ENCODE data around the gene TMEM131.
"Not testable (repeated sequence)": the region's sequence is repeated elsewhere in the genome, so short reads cannot be mapped to it uniquely, and the experiment has no call there.

The TMEM131 gene

DNA sequence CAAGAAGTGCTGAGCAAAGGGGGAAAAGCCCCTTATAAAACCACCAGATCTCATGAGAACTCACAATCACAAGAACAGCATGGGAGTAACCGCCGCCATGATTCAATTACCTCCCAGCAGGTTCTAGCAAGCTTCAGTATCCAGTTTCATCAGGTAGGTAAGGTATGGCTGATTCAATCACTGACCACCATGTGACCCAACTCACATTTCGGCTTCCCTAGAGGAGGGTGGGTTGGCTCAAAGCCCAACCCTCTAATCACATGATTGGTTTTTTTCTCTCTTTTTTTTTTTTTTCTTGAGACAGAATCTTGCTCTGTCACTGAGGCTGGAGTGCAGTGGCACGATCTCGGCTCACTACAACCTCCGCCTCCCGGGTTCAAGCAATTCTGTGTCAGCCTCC, 78.1 kb downstream of the TMEM131 start:
- DNase-seq, result not testable (repeated sequence)

DNA sequence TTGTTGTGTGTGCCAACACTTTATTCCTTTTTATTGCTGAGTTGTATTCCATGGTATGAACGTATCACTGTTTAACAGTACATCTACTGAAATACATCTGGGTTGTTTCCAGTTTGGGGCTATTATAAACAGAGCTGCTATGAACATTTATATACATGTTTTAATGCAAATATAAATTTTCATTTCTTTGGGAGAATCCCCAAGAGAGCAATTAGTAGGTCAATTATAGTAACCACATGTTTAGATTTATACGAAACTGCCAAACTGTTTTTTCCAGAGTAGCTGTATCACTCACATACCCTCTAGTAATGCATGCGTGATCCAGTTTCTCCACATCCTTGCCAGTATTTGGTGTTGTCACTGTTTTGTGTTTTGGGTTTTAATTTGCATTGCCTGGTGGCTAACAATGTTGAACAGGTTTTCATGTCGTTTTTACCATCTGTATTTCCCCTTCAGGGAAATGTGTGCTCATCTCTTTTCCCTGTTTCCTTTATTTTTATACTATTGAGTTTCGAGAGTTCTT, 81.0 kb downstream of the TMEM131 start:
- no peak for DNase-seq

DNA sequence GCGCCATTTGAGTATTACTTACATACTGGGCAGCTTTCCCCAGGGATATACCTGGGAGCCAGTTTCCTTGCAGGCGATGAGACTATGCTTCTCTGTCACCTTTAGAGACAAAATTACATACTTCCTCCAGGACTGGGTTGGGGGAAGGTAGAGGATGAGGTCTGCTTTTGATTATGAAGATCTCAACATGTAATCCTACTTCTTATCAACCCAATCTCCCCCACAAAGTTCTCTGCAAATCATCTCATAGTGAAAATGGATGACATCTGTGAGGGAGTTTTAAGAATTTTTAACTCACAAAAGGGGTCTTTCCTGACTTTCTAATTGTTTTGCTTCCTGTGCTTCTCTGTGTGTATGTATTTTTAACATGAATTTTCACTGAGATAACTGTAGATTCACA, 81.9 kb downstream of the TMEM131 start:
- DNase-seq, result no peak

DNA sequence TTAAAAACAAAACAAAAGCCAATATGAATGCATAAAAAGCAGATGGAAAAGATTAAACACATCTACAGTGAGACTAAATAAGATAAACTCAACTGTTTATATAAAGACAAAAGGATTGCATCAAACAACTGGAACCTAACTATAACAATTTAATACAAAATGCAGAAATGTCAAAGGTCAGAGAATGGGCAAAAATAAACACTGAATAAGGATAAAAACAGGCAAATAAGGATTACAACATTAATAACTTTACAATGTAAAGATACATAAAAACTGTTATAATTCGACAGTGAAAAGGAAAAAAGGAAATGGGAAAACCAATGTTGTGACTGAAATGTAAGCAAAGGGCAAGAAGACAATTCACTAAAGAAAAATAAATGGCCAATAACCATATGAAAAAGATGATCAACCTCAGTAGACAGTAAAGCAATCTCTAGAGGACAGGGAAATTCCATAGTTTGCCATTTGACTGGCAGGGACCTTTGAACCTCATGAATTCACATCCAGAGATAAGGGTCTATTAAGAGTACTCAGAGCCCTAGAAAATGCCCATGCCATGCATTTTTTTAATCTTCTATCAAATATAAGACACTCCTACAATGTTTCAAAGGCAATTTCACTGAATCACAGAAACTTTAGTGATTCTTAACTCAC, 83.7 kb downstream of the TMEM131 start:
- no peak for DNase-seq

DNA sequence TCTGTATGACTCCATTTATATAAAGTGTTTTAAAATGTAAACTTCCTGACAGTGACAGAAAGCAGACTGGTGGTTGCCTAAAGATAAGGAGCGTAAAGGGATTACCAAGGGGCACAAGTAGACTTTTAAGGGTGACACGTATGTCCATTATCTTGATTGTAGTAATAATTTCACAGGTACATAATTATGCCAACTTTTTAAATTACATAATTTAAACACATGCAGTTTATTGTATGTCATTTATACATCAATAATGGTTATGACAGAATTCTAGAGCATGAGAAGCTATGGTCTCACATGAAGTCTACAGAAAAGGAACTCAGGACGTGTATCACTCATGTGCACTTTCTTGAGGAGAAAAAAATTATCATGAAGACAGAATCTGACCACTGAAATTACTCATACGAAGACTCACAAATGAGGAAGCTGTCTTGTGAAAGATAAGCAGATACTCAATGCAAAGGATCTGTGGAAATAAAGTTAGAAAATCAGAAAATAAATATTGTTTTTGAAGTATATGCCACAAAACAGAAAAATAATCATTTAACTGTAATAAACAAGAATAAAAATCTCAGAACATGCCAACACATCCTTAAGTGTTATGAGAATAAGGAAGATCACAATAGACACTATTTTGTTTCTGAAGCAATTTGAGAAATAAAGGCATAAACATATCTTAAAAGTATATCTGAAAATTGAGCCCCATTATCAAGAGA, 84.4 kb downstream of the TMEM131 start:
- DNase-seq, result no peak

DNA sequence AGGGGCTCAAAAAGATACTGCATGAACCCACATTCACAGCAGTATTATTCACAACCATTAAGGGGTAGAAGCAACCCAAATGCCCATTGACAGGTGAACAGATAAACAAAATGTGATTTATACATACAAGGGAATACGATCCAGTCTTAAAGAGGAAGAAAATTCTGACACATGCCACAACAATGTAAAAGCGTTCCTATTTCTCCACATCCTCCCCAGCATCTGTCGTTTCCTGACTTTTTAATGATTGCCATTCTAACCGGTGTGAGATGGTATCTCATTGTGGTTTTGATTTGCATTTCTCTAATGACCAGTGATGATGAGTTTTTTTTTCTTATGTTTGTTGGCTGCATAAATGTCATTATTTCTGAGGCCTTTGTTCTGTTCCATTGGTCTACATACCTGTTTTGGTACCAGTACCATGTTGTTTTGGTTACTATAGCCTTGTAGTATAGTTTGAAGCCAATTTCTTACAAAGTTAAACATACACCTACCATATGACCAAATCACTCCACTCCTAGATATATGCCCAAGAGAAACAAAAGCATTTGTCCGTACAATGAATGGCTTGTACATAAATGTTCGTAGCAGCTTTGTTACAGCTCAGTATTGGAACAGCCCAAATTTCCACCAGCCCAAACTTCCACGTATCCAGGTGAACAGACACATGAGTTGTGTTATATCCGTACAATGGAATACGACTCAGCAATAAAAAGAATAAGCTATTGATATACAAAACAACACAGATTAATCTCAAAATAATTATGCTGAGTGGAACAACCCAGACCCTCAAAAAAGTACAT, 85.1 kb downstream of the TMEM131 start:
- DNase-seq, result no peak

DNA sequence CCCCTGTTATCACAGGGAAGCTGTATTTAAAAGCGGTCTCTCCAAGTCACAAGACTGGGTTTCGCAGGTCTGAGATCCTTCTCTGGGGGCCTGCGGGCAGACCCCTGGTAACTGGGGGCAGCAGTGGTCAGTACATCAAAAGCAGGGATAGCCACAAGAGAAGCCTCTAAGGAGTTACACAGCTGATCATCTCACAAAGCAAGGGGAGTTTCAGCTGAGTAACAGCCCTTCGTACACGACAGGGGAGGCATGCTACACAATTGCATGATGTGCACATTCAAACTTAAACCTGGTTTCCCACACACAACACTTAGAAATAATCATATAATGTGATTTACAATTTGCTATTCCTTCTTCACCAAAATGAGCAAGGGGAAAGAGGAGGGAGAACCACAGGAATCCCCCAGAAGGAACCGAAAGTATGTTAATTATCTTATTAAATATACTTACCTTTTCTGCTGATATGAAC, 87.5 kb downstream of the TMEM131 start:
- no peak for DNase-seq

DNA sequence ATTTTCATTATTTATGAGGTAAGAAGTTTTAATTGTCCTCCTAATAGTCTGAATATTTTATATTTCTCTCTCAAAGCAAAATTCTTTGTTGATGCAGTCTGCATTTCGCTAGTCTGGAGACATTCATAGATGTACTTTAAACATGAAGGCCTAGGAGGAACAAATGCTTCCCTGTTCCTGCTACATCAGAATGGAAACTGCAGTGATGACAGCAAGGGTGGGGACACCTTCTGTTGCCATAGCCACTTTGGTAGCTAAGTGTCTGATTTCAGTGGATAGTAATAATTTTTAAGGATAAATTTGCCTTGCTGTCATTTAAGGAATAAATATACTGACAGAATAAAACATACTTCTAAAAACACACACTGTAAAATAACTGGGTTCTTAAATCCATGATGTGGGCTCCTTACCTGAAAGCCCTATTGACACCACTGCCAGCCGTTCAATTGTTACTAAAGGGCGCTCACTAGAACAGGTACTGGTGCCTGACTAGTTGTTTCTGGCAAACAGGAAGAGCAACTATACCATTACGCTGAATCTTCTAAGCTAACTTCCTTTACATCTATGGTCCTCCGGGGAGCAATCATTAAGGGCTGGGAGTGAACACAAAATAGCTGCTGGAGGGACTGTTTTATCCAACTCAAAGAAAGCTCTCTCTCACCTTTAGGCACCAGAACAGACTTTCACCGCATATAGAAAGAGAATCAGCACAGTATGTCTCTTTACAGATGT, 88.2 kb downstream of the TMEM131 start:
- no peak for DNase-seq

DNA sequence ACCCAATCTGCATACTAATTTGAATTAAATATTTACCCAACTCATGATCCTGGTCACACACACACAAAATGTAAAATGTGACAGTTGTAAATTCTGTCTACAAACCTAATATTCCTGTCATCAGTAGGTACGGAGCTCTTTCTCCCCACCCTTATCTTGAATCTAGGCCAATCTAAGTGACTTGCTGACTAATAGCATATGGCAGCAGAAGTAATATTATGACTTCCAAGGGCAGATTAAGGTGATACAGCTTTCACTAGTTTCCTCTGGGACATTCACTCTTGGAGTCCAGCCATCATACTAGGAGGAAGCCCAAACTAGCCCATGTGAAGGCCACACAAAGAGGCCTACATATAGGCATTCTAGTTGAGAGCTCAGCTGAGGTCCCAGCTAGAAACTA, 89.4 kb downstream of the TMEM131 start:
- DNase-seq, result no peak

DNA sequence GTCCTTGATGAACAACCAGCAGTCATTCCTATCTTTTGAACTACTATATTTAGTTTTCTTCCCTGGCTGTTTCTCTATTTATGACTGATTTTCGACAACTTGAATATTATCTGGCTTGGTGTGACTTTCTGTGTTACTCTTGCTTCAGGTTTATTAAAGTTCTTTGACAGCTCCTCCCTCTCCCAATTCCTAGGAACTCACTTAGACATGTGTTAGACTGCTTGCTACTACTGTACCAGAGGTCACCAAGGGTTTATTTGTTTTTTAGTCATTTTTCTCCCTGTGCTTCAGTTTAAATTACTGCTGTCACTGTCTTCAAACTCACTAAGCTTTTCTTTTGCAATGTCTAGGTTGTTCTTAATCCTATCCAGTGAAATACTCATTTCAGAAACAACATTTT, 90.5 kb downstream of the TMEM131 start:
- DNase-seq, result no peak

DNA sequence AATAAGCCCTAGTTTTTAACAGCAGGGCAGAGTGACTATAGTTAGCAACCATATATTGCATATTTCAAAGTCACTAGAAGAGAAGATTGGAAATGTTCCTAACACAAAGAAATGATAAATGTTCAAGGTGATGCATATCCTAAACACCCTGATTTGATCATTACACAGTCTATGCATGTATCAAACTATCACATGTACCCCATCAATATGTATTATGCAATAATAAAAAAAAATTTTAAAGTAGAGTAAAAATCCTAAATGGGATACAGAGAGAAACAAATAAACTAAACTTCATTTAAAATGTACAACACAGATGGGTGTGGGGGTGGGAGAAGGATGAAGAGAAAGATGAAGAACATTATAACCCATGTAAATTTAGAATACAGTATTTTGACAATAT, 93.9 kb downstream of the TMEM131 start:
- no peak for DNase-seq

DNA sequence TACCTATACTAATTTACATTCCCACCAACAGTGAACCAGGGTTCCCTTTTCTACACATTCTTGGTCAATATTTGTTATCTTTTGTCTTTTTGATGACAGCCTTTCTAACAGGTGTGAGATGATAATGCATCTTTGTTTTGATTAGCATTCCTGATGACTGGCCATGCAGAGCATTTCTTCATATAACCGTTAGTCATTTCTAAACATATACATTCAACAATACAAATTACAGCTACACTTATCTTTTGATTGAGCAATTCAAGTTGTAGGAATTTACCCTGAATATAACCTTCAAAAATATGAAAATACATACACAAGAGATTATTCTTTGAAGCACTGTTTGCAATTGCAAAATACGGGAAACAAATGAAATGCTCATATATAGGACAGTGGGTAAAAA, 94.9 kb downstream of the TMEM131 start:
- no peak for DNase-seq

DNA sequence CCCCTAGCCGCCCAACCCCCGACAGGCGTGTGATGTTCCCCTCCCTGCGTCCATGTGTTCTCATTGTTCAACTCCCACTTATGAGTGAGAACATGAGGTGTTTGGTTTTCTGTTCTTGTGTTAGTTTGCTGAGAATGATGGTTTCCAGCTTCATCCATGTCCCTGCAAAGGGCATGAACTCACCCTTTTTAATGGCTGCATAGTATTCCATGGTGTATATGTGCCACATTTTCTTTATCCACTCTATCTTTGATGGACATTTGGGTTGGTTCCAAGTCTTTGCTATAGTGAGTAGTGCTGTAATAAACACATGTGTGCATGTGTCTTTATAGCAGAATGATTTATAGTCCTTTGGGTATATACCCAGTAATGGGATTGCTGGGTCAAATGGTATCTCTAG, 102.7 kb downstream of the TMEM131 start:
- DNase-seq, result not testable (repeated sequence)

DNA sequence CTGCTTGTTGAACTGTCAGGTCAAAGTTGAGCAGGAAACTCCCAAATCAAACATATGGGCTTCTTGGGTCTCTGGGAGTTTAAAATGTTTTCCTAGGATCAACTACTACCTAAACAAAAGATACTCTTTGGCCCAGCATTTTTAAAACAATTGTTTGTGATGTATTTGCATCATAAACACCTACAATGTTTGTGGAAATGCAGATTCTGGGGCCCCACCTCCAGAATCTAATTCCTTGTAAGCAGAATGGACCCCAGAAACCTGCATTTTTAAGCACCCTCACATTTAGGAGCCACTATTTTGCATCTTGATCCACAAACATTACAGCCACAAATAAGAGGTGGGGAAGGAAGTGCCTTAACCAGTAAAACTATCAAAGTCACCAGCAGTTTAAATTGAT, 104.1 kb downstream of the TMEM131 start:
- no peak for DNase-seq

DNA sequence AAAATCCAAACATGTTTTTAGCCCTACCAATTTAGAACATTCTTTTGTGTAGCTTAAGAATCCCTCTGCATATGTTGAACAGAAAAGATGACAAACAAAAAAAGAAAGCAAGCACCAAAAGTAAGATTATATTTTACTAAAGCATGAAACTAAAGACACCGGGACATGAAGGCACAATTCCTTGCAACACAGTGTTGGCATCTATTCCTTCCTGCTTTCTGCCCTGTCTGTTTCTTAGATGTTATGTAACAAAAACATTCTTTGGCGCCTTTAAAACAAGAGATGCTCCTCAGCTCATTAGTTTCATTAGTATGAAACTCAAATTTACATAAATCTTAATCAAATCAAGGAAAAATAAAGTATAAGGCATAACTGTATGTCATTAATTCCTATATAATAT, 106.6 kb downstream of the TMEM131 start:
- no peak for DNase-seq

DNA sequence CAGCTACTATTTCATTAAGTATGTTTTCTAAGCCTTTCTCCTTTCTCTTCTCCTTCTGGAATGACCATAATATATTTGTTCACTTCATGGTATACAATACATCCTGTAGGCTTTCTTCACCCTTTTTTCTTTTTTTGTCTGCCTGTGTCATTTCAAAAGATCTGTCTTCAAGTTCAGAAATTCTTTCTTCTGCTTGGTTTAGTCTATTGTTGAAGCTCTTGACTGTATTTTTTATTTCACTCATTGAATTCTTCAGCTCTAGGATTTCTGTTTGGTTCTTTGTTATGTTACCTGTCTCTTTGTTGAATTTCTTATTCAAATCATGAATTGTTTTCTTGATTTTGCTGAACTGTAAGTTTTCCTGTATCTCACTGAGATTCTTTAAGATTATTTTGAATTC, 109.9 kb downstream of the TMEM131 start:
- DNase-seq, result no peak

DNA sequence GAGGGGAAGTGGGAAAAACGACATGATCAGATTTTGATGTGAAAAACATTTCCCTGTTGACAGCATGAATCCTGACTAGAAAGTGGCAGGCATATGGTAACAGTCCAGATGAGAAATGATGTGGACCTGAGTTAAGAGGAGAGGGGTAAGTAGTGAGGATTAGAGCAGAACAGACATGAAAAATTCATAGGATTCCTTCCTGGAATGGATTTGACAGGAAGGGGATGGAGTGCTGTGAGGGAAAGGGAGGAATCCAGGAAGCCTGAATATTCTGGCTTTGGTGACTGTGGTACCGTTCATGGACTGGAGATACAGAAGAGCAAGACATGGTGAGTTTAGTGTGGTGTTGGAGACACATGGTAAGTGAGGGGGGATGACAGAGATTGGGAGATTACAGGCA, 115.4 kb downstream of the TMEM131 start:
- DNase-seq, result no peak

DNA sequence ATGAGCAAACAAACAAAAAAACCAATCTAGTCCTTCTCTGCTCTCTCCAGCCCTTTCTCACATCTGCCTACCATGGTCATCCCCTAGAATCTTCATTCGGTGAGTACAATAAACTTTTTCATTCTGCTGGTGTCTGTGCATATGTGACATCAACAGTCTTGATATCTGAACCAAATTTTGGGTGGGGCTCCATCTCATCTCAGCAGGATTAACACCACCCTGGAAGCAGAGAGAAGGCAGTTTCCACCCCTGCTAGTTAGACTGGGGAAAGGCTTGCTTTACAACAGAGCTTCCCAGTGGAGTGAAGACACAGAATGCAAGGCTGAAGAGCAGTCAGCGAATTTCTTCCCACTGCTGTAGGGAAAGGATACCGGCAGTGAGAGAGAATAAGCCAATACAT, 116.9 kb downstream of the TMEM131 start:
- DNase-seq, result no peak

DNA sequence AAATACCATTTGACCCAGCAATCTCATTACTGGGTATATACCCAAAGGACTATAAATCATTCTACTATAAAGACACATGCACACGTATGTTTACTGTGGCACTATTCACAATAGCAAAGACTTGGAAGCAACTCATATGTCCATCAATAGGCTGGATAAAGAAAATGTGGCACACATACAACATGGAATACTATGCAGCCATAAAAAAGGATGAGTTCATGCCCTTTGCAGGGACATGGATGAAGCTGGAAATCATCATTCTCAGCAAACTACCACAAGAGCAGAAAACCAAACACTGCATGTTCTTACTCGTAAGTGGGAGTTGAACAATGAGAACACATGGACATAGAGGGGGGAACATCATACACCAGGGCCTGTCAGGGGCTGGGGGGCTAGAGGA, 117.4 kb downstream of the TMEM131 start:
- DNase-seq, result not testable (repeated sequence)

DNA sequence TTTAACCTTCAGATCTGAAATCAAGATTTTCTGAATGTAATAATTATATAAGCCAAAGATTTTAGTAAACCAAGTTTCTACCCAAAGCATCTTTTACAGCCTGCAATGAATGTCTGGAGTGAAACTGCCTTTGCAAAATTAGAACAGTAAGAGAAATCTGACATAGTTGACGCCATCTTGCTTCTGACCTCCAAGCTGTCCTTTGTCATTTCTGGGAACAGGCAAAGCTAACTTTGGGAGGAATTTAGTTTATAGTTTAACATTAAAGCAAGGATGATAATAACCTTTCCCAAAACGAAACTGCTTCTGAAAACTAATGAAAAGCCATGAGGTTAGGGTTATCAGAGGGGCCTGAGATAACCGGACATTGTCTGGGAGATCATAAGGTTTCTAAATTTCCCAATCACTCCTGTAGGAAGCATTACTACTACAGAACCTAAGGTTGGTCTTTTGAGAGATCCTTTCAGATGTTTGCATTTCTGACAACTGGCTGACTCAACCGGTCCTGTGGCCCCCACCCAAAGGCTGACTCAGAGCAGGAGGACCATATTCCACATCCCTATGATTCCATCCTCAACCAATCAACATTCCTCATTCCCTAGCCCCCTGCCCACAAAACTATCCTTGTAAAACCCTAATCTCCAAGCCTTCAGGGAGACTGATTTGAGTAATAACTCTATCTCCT, 124.5 kb downstream of the TMEM131 start:
- no peak for DNase-seq

DNA sequence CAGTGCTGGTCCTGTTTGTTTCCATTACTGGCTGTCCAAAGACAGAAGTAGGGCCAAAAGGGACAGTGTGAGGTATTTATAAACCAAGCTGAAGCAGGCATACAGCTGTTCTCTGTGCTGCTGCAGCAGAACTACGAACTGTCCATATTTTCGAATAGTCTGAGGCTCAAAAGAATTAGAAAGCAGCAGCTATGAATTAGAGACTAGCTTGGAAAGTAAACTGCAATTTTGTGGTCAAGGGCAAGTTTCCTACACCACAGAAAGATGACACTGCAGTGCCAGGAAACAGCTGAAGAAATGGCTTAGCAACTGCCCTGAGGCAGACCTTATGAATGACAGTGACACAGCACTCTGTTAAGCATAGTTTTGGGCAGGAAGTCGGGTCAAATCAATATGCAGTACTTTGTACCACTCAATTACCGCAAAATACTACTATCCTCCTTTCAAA, 125.3 kb downstream of the TMEM131 start:
- DNase-seq, result no peak

All from nucleus accumbens (tissue), 56 donors.